Measurements from ENCODE around the gene DDX41.

- TF ChIP-seq, protein P1, sequence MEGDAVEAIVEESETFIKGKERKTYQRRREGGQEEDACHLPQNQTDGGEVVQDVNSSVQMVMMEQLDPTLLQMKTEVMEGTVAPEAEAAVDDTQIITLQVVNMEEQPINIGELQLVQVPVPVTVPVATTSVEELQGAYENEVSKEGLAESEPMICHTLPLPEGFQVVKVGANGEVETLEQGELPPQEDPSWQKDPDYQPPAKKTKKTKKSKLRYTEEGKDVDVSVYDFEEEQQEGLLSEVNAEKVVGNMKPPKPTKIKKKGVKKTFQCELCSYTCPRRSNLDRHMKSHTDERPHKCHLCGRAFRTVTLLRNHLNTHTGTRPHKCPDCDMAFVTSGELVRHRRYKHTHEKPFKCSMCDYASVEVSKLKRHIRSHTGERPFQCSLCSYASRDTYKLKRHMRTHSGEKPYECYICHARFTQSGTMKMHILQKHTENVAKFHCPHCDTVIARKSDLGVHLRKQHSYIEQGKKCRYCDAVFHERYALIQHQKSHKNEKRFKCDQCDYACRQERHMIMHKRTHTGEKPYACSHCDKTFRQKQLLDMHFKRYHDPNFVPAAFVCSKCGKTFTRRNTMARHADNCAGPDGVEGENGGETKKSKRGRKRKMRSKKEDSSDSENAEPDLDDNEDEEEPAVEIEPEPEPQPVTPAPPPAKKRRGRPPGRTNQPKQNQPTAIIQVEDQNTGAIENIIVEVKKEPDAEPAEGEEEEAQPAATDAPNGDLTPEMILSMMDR (IDR thresholded peaks at IDR 0.05), result no peak
- TF ChIP-seq EP300 (IDR thresholded peaks at IDR 0.05; ENCODE audit: low read depth), result no peak
Measured at GRCh38 chr5:177529247-177530203, 12.8 kb upstream of the DDX41 start.
